HG02884 (cell line): ENCODE data around the gene TAGLN3.

ENCODE experiments used
- ATAC-seq: cut with Tn5 transposase; IDR thresholded peaks from one replicate; pipeline ENCODE4 v1.9.1; 2021; ENCODE audit warnings: mild to moderate bottlenecking, moderate library complexity; ENCODE audit not compliant: unreplicated experiment

TAGLN3 gene

GRCh38 chr3:111976254-111976653, 22.5 kb upstream of the TAGLN3 start:
- no peak for ATAC-seq

- ATAC-seq: peak; percentile 95
Measured at GRCh38 chr3:111978583-111979433, 19.9 kb upstream of the TAGLN3 start, which contains the start of gene ABHD10. Gene ABHD10, plus strand, starts transcription at chr3:111979026. Its CDS starts 36 bp downstream, at chr3:111979062.

- ATAC-seq: peak; percentile 44
Measured at GRCh38 chr3:111979434-111980038, 19.2 kb upstream of the TAGLN3 start.

DNA sequence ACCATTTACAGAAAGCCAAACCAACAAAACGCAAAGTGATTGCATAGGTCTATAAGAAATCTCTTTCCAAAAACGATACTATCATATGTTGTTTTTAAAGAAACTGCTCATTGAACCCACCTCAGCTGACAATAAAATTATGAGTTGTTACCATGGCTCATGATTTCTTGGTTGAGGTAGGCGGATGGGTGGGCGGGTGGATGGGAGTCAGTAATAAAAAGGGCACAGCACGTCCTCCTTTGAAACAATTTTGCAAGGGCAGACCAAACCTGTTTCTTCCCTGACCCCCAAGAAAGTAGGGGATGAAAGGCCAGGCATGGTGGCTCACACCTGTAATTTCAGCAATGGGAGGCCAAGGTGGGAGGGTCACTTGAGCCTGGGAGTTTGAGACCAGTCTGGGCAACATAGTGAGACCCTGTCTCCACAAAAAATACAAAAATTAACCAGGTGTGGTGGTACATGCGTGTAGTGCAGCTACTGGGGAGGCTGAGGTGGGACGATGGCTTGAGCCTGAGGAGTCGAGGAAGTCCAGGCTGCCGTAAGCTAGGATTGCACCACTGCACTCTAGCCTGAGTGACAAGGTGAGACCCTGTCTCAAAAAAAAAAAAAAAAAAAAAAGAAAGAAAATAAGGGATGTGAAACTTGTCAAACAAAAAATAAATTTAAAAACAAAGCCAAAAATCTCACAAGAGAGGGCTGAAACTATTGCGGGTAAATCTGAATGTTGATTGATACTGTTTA, 17.8 kb upstream of the TAGLN3 start:
- ATAC-seq: no peak

DNA sequence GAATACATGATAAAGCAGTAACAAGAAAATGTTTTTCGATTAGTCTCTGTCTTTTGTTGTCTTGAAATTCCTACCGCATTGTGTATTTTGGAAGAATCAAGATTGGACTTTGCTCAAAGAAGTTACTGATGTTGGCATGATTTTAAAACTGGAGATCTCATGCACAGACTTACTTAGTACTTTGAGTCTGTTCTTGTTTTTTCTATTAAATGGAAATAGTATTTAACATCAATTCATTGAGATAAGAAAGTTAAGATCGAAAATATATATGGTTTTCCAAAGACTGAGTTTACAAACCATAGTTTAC, 17.3 kb upstream of the TAGLN3 start:
- ATAC-seq: no peak

- no peak for ATAC-seq
Measured at GRCh38 chr3:111984636-111985298, 14.0 kb upstream of the TAGLN3 start.

DNA sequence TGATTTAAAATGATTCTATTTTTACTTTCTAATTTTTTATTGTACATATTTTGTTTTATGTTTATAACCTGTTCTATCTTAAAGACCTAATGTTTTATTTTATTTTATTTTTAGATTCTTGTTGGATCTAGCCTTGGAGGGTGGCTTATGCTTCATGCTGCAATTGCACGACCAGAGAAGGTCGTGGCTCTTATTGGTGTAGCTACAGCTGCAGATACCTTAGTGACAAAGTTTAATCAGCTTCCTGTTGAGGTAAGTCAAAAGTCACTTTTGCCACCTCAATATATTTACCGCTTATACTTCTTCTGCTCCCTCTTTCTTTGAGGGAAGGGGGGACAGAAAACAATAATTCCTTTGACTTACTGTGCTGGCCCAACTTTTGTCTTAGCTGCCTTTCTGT, 11.9 kb upstream of the TAGLN3 start:
- ATAC-seq: no peak

- peak; percentile 94 for ATAC-seq
Measured at GRCh38 chr3:111989061-111989678, 9.6 kb upstream of the TAGLN3 start.

GRCh38 chr3:111993038-111993437, 5.7 kb upstream of the TAGLN3 start:
- no peak for ATAC-seq

DNA sequence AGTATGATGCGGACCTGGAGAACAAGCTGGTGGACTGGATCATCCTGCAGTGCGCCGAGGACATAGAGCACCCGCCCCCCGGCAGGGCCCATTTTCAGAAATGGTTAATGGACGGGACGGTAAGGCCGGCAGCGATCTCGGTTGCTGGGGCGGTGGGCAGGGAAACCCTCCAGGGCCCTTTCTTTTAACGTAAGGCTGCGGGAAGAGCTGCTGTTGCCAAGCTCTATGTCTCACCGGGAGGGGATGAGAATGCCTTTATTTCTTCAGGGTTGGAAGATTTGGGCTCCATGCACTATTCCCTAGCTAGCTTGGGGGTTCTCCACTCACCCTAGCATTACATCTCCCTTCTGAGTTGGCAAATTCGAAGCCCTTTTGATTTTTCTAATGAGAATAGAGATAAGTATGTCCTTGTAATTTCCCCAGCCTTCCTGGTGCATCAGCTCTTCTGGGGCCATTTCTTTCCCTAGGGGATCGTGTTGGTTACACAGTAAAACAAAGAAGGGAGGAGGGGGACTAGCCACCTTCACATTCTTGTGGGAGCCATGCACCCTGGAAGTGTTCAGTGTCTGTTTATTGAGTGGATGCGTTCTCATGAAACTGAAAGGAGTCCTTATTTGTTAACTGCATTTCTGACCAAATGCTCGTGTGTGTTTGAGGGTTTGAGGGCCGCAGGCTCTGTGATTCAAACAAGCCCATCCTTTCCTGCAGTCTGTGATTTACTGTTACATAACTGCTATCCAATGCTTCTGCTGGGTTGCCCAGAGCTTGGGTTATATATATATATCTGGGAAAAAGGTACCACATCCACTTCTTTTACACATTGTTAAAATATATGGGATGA, 982 bp downstream of the TAGLN3 start:
- no peak for ATAC-seq

- no peak for ATAC-seq
Measured at GRCh38 chr3:112000367-112000771, 1.6 kb downstream of the TAGLN3 start.

GRCh38 chr3:112000966-112001365, 2.2 kb downstream of the TAGLN3 start:
- no peak for ATAC-seq

- no peak for ATAC-seq
Measured at GRCh38 chr3:112001526-112001925, 2.8 kb downstream of the TAGLN3 start.

DNA sequence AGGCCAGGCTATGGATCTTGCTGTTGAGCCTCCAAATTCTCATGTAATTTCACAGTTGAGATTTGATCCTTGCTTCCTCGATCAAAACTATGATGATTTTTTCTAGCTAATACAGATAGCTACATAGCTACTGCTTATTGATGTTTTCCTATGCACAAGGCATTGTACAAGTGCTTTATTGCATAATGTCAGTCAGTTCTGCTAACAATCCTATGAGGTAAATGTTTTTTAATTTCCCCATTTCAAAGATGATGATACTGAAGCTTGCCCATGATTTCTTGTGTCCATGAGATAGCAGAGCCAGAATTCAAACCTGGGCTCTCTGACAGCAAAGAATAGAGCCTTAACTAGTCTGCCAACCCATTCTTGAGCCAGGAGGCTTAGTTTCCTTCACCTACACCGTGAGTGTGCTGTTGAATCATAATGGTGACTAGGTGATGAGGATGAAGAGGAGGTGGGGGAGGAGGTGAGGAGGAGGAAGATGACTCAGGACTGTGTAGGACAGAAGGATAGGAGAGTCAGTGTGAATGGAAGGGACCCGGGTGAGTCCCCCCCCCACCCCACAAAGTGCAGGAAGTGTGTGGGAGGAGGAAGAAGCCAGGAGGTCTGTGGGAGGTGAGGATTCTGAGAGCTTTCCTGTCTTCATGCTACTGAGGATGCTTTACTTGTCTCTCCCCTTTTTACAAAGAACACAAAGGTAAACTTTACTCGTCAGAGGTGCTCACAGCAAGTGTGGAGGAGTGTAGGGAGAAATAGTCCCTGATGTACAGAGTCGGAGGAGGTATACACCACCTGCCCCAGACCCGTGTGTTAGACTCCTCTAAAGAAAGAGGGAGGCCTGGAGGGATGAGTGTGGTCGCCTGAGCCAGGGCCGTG, 3.6 kb downstream of the TAGLN3 start:
- no peak for ATAC-seq

DNA sequence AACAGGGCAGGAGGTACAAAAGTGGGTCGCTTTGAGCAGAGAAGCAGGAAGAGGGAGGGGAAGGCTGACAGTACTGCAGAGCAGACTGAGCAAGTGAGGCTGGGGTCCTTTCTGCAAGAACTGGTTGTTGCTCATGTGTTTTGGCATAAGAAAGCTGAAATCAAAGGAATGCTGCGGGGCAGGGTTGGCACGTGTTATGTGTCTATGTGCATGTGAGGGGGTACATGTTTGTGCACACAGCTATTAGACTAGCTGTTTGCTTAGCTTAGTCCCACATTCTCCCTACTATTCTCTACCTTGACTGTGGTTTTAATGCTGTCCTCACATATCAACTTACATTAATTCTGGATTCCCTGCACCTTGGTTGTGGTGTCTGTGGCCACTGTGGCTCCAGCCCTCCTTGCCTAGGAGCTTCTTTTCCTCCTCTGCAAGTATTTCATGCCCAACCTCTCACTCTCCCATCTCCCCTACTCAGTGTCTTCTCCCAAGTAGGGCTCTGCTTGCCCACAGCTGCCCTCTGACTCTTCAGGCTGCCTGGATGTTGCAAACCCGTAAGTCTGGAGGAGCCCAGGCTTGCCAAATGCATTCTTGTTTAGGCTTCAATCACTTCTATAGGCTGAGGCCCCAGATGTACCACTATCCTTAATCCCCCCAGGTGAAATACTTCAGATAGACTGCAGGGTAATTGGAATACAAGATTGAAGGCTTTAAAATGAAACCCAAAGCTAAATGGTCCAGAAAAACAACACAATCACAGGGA, 4.8 kb downstream of the TAGLN3 start:
- ATAC-seq: no peak

DNA sequence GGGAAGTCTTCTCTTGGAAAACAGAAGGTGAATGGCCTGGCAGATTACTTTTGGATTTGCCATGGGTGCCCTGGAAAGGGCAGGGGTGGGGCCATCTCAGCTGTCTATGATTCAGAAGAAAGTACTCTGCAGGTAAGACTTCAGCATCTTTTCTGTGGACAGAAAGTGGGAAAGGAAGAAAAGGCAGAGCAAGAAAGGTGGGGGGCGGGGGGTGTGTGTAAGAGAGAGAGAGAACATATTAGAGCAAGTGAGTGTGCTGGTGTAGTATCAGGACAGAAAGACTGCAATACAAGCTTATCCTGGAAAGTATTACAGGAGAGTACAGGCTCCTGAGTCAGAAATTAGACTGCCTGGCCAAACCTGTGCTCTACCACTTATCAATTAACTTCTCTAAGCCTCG, 5.5 kb downstream of the TAGLN3 start:
- ATAC-seq: no peak

- no peak for ATAC-seq
Measured at GRCh38 chr3:112004669-112005068, 5.9 kb downstream of the TAGLN3 start.

DNA sequence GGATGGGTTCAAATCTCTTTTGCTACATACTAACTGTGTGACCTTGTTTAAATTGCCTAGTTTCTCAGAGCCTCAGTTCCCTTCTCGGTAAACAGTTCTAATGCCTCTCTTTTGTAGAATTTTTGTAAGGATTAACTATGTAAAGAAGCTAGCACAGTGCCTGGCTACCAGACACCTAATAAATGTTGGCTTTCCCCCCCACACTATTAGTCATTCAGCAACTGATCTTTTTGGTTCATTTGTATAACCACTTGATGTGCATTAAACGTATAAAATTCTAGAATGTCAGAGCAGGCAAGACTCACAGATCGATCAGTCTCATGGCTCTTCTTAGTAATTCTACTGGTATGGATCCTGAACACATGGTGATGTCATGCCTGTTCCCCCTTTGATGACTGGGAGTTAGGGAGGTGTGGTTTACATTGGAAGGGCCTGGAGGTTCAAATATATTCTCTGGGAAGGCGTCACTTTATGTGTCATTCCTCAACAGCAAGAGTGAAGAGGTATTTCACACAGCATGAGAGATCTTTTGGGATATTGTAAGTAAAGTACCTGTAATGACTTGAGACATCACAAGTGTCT, 6.5 kb downstream of the TAGLN3 start:
- no peak for ATAC-seq
